CD14-positive monocyte (primary cell): Measurements from ENCODE around the gene RASSF5. TPM values are rescaled to one million over a fixed set of nuclear protein-coding genes. Genes with fewer than 3 reads are reported as not detected.

Experiments
- DNase-seq, 3 donors: peaks; one replicate each; pipeline ENCODE4 v3.0.0-alpha.2; 2011 to 2022
- H2AFZ ChIP-seq: 2 replicates; pipeline ENCODE4 v1.6.0; 2012; ENCODE audit warnings: mild to moderate bottlenecking, low read depth, low read length, inconsistent platforms; ENCODE audit not compliant: insufficient read depth, poor library complexity, severe bottlenecking
- H3K27ac ChIP-seq, 2 donors: 1 replicate in 1 of 2; 2 replicates in 1 of 2; pipeline ENCODE4 v1.5.1; 2012 to 2013; ENCODE audit warnings: low read length in 2 of 2, control low read depth in 1 of 2, inconsistent platforms in 1 of 2, low read depth in 1 of 2, mild to moderate bottlenecking in 1 of 2
- H3K27me3 ChIP-seq, 2 donors: one replicate each; pipeline versions ENCODE4 v1.6.0 to v1.6.1; 2011 to 2013; ENCODE audit warnings: low read length in 2 of 2; ENCODE audit not compliant: control insufficient read depth in 2 of 2, insufficient read depth in 2 of 2
- H3K36me3 ChIP-seq, 2 donors: replicated peaks in 1 of 2; 1 replicate in 1 of 2; 2 replicates in 1 of 2; pipeline versions ENCODE4 v1.5.1 to v1.6.1; 2012 to 2013; ENCODE audit warnings: low read length in 2 of 2, control low read depth in 1 of 2, inconsistent platforms in 1 of 2, mild to moderate bottlenecking in 1 of 2; ENCODE audit not compliant: insufficient read depth in 2 of 2, control insufficient read depth in 1 of 2
- H3K4me1 ChIP-seq, 2 donors: 1 replicate in 1 of 2; 2 replicates in 1 of 2; pipeline versions ENCODE4 v1.5.1 to v1.6.1; 2012 to 2013; ENCODE audit warnings: low read length in 2 of 2, control low read depth in 1 of 2, inconsistent platforms in 1 of 2, mild to moderate bottlenecking in 1 of 2, moderate library complexity in 1 of 2; ENCODE audit not compliant: insufficient read depth in 2 of 2, control insufficient read depth in 1 of 2
- H3K4me2 ChIP-seq: replicated peaks from 2 replicates; pipeline ENCODE3; 2012; ENCODE audit warnings: low read length, moderate library complexity, mild to moderate bottlenecking; ENCODE audit not compliant: poor library complexity, severe bottlenecking; ENCODE audit errors: extremely low read depth
- H3K4me3 ChIP-seq, 3 experiments: fragments of 200-600 bp in 1 of 3; sonication (generic) in 1 of 3; replicated peaks in 1 of 3; 1 replicate in 2 of 3; 2 replicates in 1 of 3; pipeline ENCODE4 v1.5.1; 2011 to 2013; ENCODE audit warnings: low read length in 3 of 3, mild to moderate bottlenecking in 3 of 3, control low read depth in 2 of 3, low read depth in 2 of 3, inconsistent platforms in 1 of 3, moderate library complexity in 1 of 3
- H3K79me2 ChIP-seq: 2 replicates; pipeline ENCODE4 v1.6.0; 2012; ENCODE audit warnings: mild to moderate bottlenecking, control low read depth, inconsistent platforms, low read length, moderate library complexity; ENCODE audit not compliant: insufficient read depth
- H3K9ac ChIP-seq: 2 replicates; pipeline ENCODE4 v1.6.0; 2017; ENCODE audit warnings: low read length, mild to moderate bottlenecking; ENCODE audit not compliant: insufficient read depth, poor library complexity, severe bottlenecking
- H3K9me3 ChIP-seq, 2 donors: replicated peaks in 1 of 2; 1 replicate in 1 of 2; 2 replicates in 1 of 2; pipeline versions ENCODE4 v1.5.1 to v1.6.1; 2012 to 2013; ENCODE audit warnings: low read length in 2 of 2, control low read depth in 1 of 2; ENCODE audit not compliant: control insufficient read depth in 1 of 2, insufficient read depth in 1 of 2
- H4K20me1 ChIP-seq: 2 replicates; pipeline ENCODE4 v1.6.0; 2012; ENCODE audit warnings: mild to moderate bottlenecking, low read length, control low read depth, moderate library complexity; ENCODE audit not compliant: insufficient read depth
- H3K27ac Mint-ChIP-seq, 7 donors: one replicate each; pipeline ENCODE4 v1.8.0; 2020; ENCODE audit warnings: mild to moderate bottlenecking in 7 of 7, mixed read lengths in 7 of 7, moderate library complexity in 6 of 7, inconsistent platforms in 2 of 7
- H3K27me3 Mint-ChIP-seq, 3 donors: one replicate each; pipeline ENCODE4 v1.8.0; 2021 to 2022; ENCODE audit warnings: low read depth in 3 of 3, mild to moderate bottlenecking in 3 of 3, mixed read lengths in 3 of 3, moderate library complexity in 3 of 3, inconsistent platforms in 1 of 3
- H3K36me3 Mint-ChIP-seq, 2 donors: one replicate each; pipeline ENCODE4 v1.8.0; 2020; ENCODE audit warnings: mixed read lengths in 2 of 2, inconsistent platforms in 1 of 2, mild to moderate bottlenecking in 1 of 2
- H3K4me1 Mint-ChIP-seq: one replicate; pipeline ENCODE4 v1.8.0; 2020; ENCODE audit warnings: mild to moderate bottlenecking, mixed read lengths
- H3K4me3 Mint-ChIP-seq, 2 donors: one replicate each; pipeline ENCODE4 v1.8.0; 2020; ENCODE audit warnings: mild to moderate bottlenecking in 2 of 2, mixed read lengths in 2 of 2, moderate library complexity in 1 of 2
- H3K9me3 Mint-ChIP-seq, 7 donors: one replicate each; pipeline ENCODE4 v1.8.0; 2020 to 2022; ENCODE audit warnings: mixed read lengths in 7 of 7, mild to moderate bottlenecking in 6 of 7, moderate library complexity in 6 of 7, inconsistent platforms in 2 of 7
- WGBS: methylation state at CpG from one replicate; pipeline ENCODE4 v1.1.5; 2013; ENCODE audit warnings: missing lambda C conversion rate; ENCODE audit not compliant: insufficient coverage; 5-methylcytosine and 5-hydroxymethylcytosine counted together
- intact Hi-C, 2 donors: fragments of 100-400 bp; cut with micrococcal nuclease; formaldehyde crosslinking; loops; one replicate each; pipeline versions ENCODE4 v1.15.0 to v1.15.1; 2023
- polyA plus RNA-seq, 3 donors: library from polyadenylated mRNA; depleted of rRNA in 1 of 3; unstranded in 2 of 3; stranded (reverse) in 1 of 3; fragments of 300-500 nt in 2 of 3; fragments of >200 nt in 1 of 3; fragmentation: Illumina TruSeq in 2 of 3; gene quantifications; 1 replicate in 2 of 3; 2 replicates in 1 of 3; pipeline ENCODE4 v1.2.3, GENCODE V29; 2012 to 2021
- TF ChIP-seq, protein P1 (sequence below): fragments of 200-600 bp; IDR thresholded peaks from one replicate; pipeline ENCODE4 v1.8.0; 2022; ENCODE audit warnings: antibody characterized with exemption, mild to moderate bottlenecking

The RASSF5 gene
- polyA plus RNA-seq, 3 donors: 81.6 to 129 (median 127) TPM

DNA sequence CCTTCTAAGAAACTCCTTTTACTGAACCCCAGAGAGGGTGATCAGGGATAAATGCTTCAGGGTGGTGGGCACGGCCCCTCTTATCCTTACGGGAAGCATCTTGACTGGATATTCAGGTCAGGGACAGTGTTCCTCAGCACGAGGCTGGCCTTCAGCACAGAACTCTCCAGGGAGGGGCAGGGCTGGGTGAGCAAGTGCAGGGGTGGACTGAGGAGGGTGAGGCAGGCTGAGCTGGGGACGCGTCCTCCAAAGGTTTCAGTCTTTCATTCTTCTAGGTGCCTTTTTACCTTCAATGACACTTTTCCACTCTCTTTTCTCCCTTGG, 52.3 kb downstream of the RASSF5 start:
- H3K79me2 ChIP-seq: peaks cover 81% of the 10 kb centered on the region
- no peak for DNase-seq
- Mint-ChIP-seq H3K36me3 (peaks cover 55 to 59% of the 10 kb centered on the region in 2 donors), H3K4me1 (peaks cover 74% of the 10 kb centered on the region), H3K27ac (peak overlapping the region in 6 of 7 donors; percentile 60 to 99 (median 99)), H3K27me3 (peaks cover 0 to 5% (median 0%) of the 10 kb centered on the region in 3 donors), H3K9me3 (peaks cover 0 to 2% (median 0%) of the 10 kb centered on the region in 7 donors), H3K4me3 (peak overlapping the region; percentile 98 to 99)
- peak overlapping the region; percentile 100 for H3K9ac ChIP-seq
- no peaks in the 10 kb centered on the region for H3K9me3 ChIP-seq
- TF ChIP-seq, protein P1, sequence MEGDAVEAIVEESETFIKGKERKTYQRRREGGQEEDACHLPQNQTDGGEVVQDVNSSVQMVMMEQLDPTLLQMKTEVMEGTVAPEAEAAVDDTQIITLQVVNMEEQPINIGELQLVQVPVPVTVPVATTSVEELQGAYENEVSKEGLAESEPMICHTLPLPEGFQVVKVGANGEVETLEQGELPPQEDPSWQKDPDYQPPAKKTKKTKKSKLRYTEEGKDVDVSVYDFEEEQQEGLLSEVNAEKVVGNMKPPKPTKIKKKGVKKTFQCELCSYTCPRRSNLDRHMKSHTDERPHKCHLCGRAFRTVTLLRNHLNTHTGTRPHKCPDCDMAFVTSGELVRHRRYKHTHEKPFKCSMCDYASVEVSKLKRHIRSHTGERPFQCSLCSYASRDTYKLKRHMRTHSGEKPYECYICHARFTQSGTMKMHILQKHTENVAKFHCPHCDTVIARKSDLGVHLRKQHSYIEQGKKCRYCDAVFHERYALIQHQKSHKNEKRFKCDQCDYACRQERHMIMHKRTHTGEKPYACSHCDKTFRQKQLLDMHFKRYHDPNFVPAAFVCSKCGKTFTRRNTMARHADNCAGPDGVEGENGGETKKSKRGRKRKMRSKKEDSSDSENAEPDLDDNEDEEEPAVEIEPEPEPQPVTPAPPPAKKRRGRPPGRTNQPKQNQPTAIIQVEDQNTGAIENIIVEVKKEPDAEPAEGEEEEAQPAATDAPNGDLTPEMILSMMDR: no peak
- peak overlapping the region; percentile 0 to 100 for H3K27ac ChIP-seq
- WGBS: 78% methylated on average over 3 of the region's 5 CpGs
- no peaks in the 10 kb centered on the region for H3K27me3 ChIP-seq
- peak overlapping the region; percentile 93 to 99 (median 95) for H3K4me3 ChIP-seq
- H3K4me2 ChIP-seq: peak overlapping the region; percentile 91
- no peak overlapping the region for H2AFZ ChIP-seq
- H3K36me3 ChIP-seq: peaks cover 37 to 47% of the 10 kb centered on the region in 2 donors
- peaks cover 61 to 78% of the 10 kb centered on the region in 2 donors for H3K4me1 ChIP-seq
- intact Hi-C loops: loop anchor here in 1 of 2 donors (2.0 kb wide), 1 partner anchor 21 kb away; no protein-coding TSS in a partner anchor
- H4K20me1 ChIP-seq: peaks cover 57% of the 10 kb centered on the region

DNA sequence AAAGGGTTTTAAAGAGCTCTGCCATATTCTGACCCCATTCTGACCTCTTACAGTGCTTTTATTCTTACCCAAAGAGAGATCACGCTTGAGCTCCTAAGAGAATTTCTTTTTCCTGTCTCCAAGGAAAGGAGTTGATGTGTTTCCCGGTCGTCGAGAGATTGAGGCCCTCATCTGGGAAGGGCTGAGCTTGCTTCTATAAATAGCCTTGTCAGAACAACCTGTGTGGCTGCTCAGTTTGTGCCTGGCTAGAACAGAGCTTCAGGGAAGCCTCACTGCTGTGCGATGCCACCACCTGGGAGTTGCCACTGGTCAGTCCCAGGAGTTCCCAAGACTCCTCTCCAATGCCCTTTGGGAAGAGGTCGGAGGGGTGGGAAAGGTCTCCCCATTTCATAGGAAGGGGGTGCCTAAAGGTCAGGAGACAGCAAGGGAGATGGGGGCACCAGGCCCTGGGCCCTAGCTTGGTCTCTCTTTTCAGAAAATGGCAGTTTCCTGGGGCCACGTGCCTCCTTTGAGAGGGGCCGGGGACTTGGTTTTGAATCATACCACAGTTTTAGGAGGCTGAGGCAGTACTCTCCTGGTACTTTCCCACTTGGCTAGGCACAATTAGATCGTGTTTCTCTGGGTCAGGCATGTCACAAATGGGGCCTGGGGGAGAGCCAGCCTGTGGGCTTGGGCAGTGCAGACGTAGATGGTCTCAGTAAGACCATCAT, 52.8 kb downstream of the RASSF5 start:
- Mint-ChIP-seq H3K9me3 (peaks cover 0 to 2% (median 0%) of the 10 kb centered on the region in 7 donors), H3K27ac (peak overlapping the region; percentile 16 to 99 (median 99)), H3K36me3 (peaks cover 60 to 64% of the 10 kb centered on the region in 2 donors), H3K4me1 (peaks cover 78% of the 10 kb centered on the region), H3K4me3 (peak overlapping the region; percentile 98 to 99), H3K27me3 (peaks cover 0 to 5% (median 0%) of the 10 kb centered on the region in 3 donors)
- H3K4me1 ChIP-seq: peaks cover 61 to 83% of the 10 kb centered on the region in 2 donors
- peak overlapping the region; percentile 100 for H3K9ac ChIP-seq
- peaks cover 87% of the 10 kb centered on the region for H3K79me2 ChIP-seq
- H3K27me3 ChIP-seq: no peaks in the 10 kb centered on the region
- peak in 1 of 3 donors; percentile 23 for DNase-seq
- intact Hi-C loops: no loop called here
- TF ChIP-seq, protein P1: no peak
- peaks cover 42 to 52% of the 10 kb centered on the region in 2 donors for H3K36me3 ChIP-seq
- H3K9me3 ChIP-seq: no peaks in the 10 kb centered on the region
- H2AFZ ChIP-seq: no peak overlapping the region
- peak overlapping the region in 2 of 3 experiments; percentile 95 to 99 for H3K4me3 ChIP-seq
- H4K20me1 ChIP-seq: peaks cover 62% of the 10 kb centered on the region
- peak overlapping the region in 1 of 2 donors; percentile 100 for H3K27ac ChIP-seq
- WGBS: 72% methylated on average over 8 of the region's 10 CpGs
- peak overlapping the region; percentile 91 for H3K4me2 ChIP-seq
